KOPT-K1 (cell line): ENCODE measurements around the gene C6orf141.

ENCODE experiments used
- H3K27ac ChIP-seq: fragments of 200-600 bp; sonication (generic); 2 replicates; pipeline ENCODE4 v1.5.1; 2016; ENCODE audit warnings: antibody characterized with exemption, mild to moderate bottlenecking, low read depth, low read length; ENCODE audit not compliant: poor library complexity, severe bottlenecking
- H3K36me3 ChIP-seq: fragments of 200-600 bp; sonication (generic); 2 replicates; pipeline ENCODE4 v1.5.1; 2017; ENCODE audit warnings: antibody characterized with exemption, mild to moderate bottlenecking, low read length, moderate library complexity; ENCODE audit not compliant: insufficient read depth
- H3K9me3 ChIP-seq: fragments of 200-600 bp; sonication (generic); 2 replicates; pipeline ENCODE4 v1.5.1; 2017; ENCODE audit warnings: antibody characterized with exemption, low read length, mild to moderate bottlenecking; ENCODE audit not compliant: insufficient read depth, poor library complexity, severe bottlenecking

The C6orf141 gene

GRCh38 chr6:49527320-49527719 is 23.1 kb upstream of the C6orf141 start:
- H3K36me3 ChIP-seq: no peaks in the 10 kb centered on the region
- H3K27ac ChIP-seq: no peak overlapping the region
- no peaks in the 10 kb centered on the region for H3K9me3 ChIP-seq

GRCh38 chr6:49528571-49528970 is 21.9 kb upstream of the C6orf141 start:
- H3K27ac ChIP-seq: no peak overlapping the region
- H3K9me3 ChIP-seq: no peaks in the 10 kb centered on the region
- H3K36me3 ChIP-seq: no peaks in the 10 kb centered on the region

GRCh38 chr6:49530141-49530776 is 20.2 kb upstream of the C6orf141 start:
- Histone ChIP-seq H3K27ac (no peak overlapping the region), H3K36me3 (no peaks in the 10 kb centered on the region), H3K9me3 (no peaks in the 10 kb centered on the region)

GRCh38 chr6:49531774-49532569 is 18.5 kb upstream of the C6orf141 start:
- H3K36me3 ChIP-seq: no peaks in the 10 kb centered on the region
- H3K9me3 ChIP-seq: no peaks in the 10 kb centered on the region
- no peak overlapping the region for H3K27ac ChIP-seq

GRCh38 chr6:49535795-49536194 is 14.7 kb upstream of the C6orf141 start:
- no peak overlapping the region for H3K27ac ChIP-seq
- no peaks in the 10 kb centered on the region for H3K36me3 ChIP-seq
- H3K9me3 ChIP-seq: no peaks in the 10 kb centered on the region

GRCh38 chr6:49539102-49539501 is 11.4 kb upstream of the C6orf141 start:
- Histone ChIP-seq H3K27ac (no peak overlapping the region), H3K9me3 (no peaks in the 10 kb centered on the region), H3K36me3 (no peaks in the 10 kb centered on the region)

GRCh38 chr6:49540614-49541013 is 9.9 kb upstream of the C6orf141 start:
- H3K27ac ChIP-seq: no peak overlapping the region
- no peaks in the 10 kb centered on the region for H3K9me3 ChIP-seq
- no peaks in the 10 kb centered on the region for H3K36me3 ChIP-seq

GRCh38 chr6:49541210-49541724 is 9.2 kb upstream of the C6orf141 start:
- Histone ChIP-seq H3K36me3 (no peaks in the 10 kb centered on the region), H3K27ac (no peak overlapping the region), H3K9me3 (no peaks in the 10 kb centered on the region)

GRCh38 chr6:49541936-49542335 is 8.5 kb upstream of the C6orf141 start:
- H3K9me3 ChIP-seq: no peaks in the 10 kb centered on the region
- H3K27ac ChIP-seq: no peak overlapping the region
- no peaks in the 10 kb centered on the region for H3K36me3 ChIP-seq

GRCh38 chr6:49543087-49543858 is 7.2 kb upstream of the C6orf141 start:
- Histone ChIP-seq H3K9me3 (no peaks in the 10 kb centered on the region), H3K27ac (no peak overlapping the region), H3K36me3 (no peaks in the 10 kb centered on the region)

GRCh38 chr6:49546331-49546730 is 4.1 kb upstream of the C6orf141 start:
- no peak overlapping the region for H3K27ac ChIP-seq
- no peaks in the 10 kb centered on the region for H3K36me3 ChIP-seq
- peaks cover 5% of the 10 kb centered on the region for H3K9me3 ChIP-seq

- H3K36me3 ChIP-seq: no peaks in the 10 kb centered on the region
- no peak overlapping the region for H3K27ac ChIP-seq
- peaks cover 5% of the 10 kb centered on the region for H3K9me3 ChIP-seq
These were observed 1.7 kb upstream of the C6orf141 start for GRCh38 chr6:49548613-49549304.

GRCh38 chr6:49549691-49550491 is 577 bp upstream of the C6orf141 start:
- Histone ChIP-seq H3K9me3 (peaks cover 5% of the 10 kb centered on the region), H3K36me3 (no peaks in the 10 kb centered on the region), H3K27ac (no peak overlapping the region)
